HepG2 (cell line): ENCODE measurements around the gene TFDP1. TPM values are rescaled to one million over a fixed set of nuclear protein-coding genes. Genes with fewer than 3 reads are reported as not detected.

Source experiments
- ATAC-seq: fragments of 200-7000 bp; cut with Tn5 transposase; 3 replicates; pipeline ENCODE4 v1.9.1; 2020; ENCODE audit warnings: mild to moderate bottlenecking, moderate library complexity
- BruUV-seq: library from RNA; stranded (reverse); fragments of 400-500 nt; replicated peaks from 2 replicates; lab custom pipeline; 2021; lab: Mats Ljungman, UMichigan
- CTCF ChIA-PET: fragments of 300-600 bp; formaldehyde crosslinking; extraction: SDS; loops from one replicate; lab custom pipeline; 2021; ENCODE audit warnings: low total read pairs, inconsistent platforms, low intra/inter-chr PET ratio; lab: Yijun Ruan, JAX
- POLR2A ChIA-PET: fragments of 350-600 bp; sonication (Branson Sonifier 250); formaldehyde crosslinking; loops from one replicate; lab custom pipeline; 2020; ENCODE audit warnings: antibody characterized with exemption, inconsistent platforms; lab: Yijun Ruan, JAX
- DNase-seq: peaks from one replicate; pipeline ENCODE4 v3.0.0-alpha.2; 2015; ENCODE audit warnings: low spot score
- FAIRE-seq: peaks from 3 replicates; lab custom pipeline; 2011; peaks lifted over from hg19 to GRCh38; lab: Jason Lieb, UNC
- H2AFZ ChIP-seq: one replicate; pipeline ENCODE4 v1.6.1; 2011; ENCODE audit warnings: low read length, inconsistent platforms
- H3K27ac ChIP-seq: fragments of 300-600 bp; 3 replicates; pipeline ENCODE4 v1.8.0; 2011; ENCODE audit warnings: mixed run types, mild to moderate bottlenecking, mixed read lengths, low read length, inconsistent platforms; ENCODE audit not compliant: insufficient read depth; ENCODE audit errors: extremely low read length
- H3K27me3 ChIP-seq, 2 experiments: fragments of 200-600 bp in 1 of 2; 2 replicates in 1 of 2; 3 replicates in 1 of 2; pipeline versions ENCODE4 v1.6.0 to v1.8.0; 2011; ENCODE audit warnings: low read length in 2 of 2, mild to moderate bottlenecking in 2 of 2, moderate library complexity in 2 of 2, inconsistent platforms in 1 of 2; ENCODE audit not compliant: insufficient read depth in 2 of 2, control insufficient read depth in 1 of 2
- H3K36me3 ChIP-seq, 2 experiments: fragments of 200-600 bp in 1 of 2; replicated peaks in 1 of 2; 2 replicates in 1 of 2; 3 replicates in 1 of 2; pipeline versions ENCODE4 v1.5.1 to v1.8.0; 2011; ENCODE audit warnings: low read length in 2 of 2, inconsistent platforms in 1 of 2; ENCODE audit not compliant: insufficient read depth in 2 of 2, control insufficient read depth in 1 of 2
- H3K4me1 ChIP-seq: 2 replicates; pipeline ENCODE4 v1.5.1; 2012; ENCODE audit warnings: low read length, inconsistent platforms; ENCODE audit not compliant: insufficient read depth
- H3K4me2 ChIP-seq: 2 replicates; pipeline ENCODE4 v1.6.0; 2011; ENCODE audit warnings: low read depth, low read length, inconsistent platforms
- H3K4me3 ChIP-seq, 3 experiments: fragments of 200-600 bp in 1 of 3; sonication (generic), shearing (Covaris generic) in 1 of 3; replicated peaks in 1 of 3; 2 replicates each; pipeline ENCODE4 v1.5.1; 2011 to 2016; ENCODE audit warnings: low read length in 3 of 3, inconsistent platforms in 2 of 3, low read depth in 2 of 3, mild to moderate bottlenecking in 2 of 3, control low read depth in 1 of 3, mixed read lengths in 1 of 3; ENCODE audit not compliant: insufficient read depth in 1 of 3
- H3K79me2 ChIP-seq: one replicate; pipeline ENCODE4 v1.6.1; 2011; ENCODE audit warnings: low read length, inconsistent platforms; ENCODE audit not compliant: insufficient read depth
- H3K9ac ChIP-seq: 2 replicates; pipeline ENCODE4 v1.6.0; 2011; ENCODE audit warnings: mild to moderate bottlenecking, low read depth, low read length, inconsistent platforms; ENCODE audit not compliant: insufficient read depth
- H3K9me3 ChIP-seq: 2 replicates; pipeline ENCODE4 v1.5.1; 2012; ENCODE audit warnings: mild to moderate bottlenecking, low read length
- H4K20me1 ChIP-seq: 2 replicates; pipeline ENCODE4 v1.6.0; 2011; ENCODE audit warnings: inconsistent platforms, mild to moderate bottlenecking, low read length, moderate library complexity; ENCODE audit not compliant: insufficient read depth
- AGO2 ChIP-seq: fragments of 200-400 bp; formaldehyde crosslinking; optimal IDR thresholded peaks from 2 replicates; pipeline ENCODE3; 2017; ENCODE audit warnings: mild to moderate bottlenecking, low read depth, low read length, moderate library complexity
- CEBPZ ChIP-seq: IDR thresholded peaks from 2 replicates; pipeline ENCODE4 v1.6.1; 2012; ENCODE audit warnings: low read length, improper control_type of control experiment
- HDAC1 ChIP-seq: sonication (generic); formaldehyde crosslinking; IDR thresholded peaks from 2 replicates; pipeline ENCODE4 v1.5.1; 2020; ENCODE audit warnings: mild to moderate bottlenecking, missing genetic modification reagents
- HDAC2 ChIP-seq: sonication (generic); formaldehyde crosslinking; IDR thresholded peaks from 2 replicates; pipeline ENCODE4 v1.4.0; 2020; ENCODE audit warnings: missing genetic modification reagents
- JUN ChIP-seq: sonication (generic); formaldehyde crosslinking; IDR thresholded peaks from 2 replicates; pipeline ENCODE4 v1.4.0; 2020; ENCODE audit warnings: mild to moderate bottlenecking, missing genetic modification reagents
- KMT2A ChIP-seq: sonication (generic); formaldehyde crosslinking; IDR thresholded peaks from 2 replicates; pipeline ENCODE4 v1.4.0; 2020; ENCODE audit warnings: missing genetic modification reagents
- TARDBP ChIP-seq: sonication (generic); formaldehyde crosslinking; IDR thresholded peaks from 2 replicates; pipeline ENCODE4 v1.8.0; 2022; ENCODE audit warnings: mild to moderate bottlenecking, missing genetic modification reagents
- ZBTB3 ChIP-seq: sonication (generic); formaldehyde crosslinking; IDR thresholded peaks from 2 replicates; pipeline ENCODE4 v1.4.0; 2020; ENCODE audit warnings: low read depth, mild to moderate bottlenecking, moderate library complexity, missing genetic modification reagents, borderline replicate concordance
- ZBTB33 ChIP-seq: sonication (generic); formaldehyde crosslinking; IDR thresholded peaks from 2 replicates; pipeline ENCODE4 v1.4.0; 2020; ENCODE audit warnings: missing genetic modification reagents
- ZBTB38 ChIP-seq: sonication (generic); formaldehyde crosslinking; IDR thresholded peaks from 2 replicates; pipeline ENCODE4 v1.5.1; 2020; ENCODE audit warnings: mild to moderate bottlenecking, missing genetic modification reagents
- ZNF7 ChIP-seq: IDR thresholded peaks from 2 replicates; pipeline ENCODE4 v1.6.1; 2016; ENCODE audit warnings: missing biosample characterization, missing genetic modification reagents
- ZSCAN9 ChIP-seq: IDR thresholded peaks from 2 replicates; pipeline ENCODE4 v1.6.1; 2016; ENCODE audit warnings: borderline replicate concordance
- WGBS: methylation state at CpG from one replicate; pipeline ENCODE4 v1.1.6; 2017; ENCODE audit warnings: low lambda C conversion rate; 5-methylcytosine and 5-hydroxymethylcytosine counted together
- in situ Hi-C: cut with HindIII; loops from 2 replicates; pipeline ENCODE4 v1.10.0; 2017; ENCODE audit warnings: low pct_unique_long_range_greater_than_20kb; ENCODE audit not compliant: extremely low pct_ligation_motif_present
- intact Hi-C: fragments of 100-400 bp; cut with micrococcal nuclease; formaldehyde crosslinking; loops from one replicate; pipeline ENCODE4 v1.10.0; 2022; ENCODE audit not compliant: unreplicated experiment
- polyA plus RNA-seq, 8 experiments: library from polyadenylated mRNA; depleted of rRNA in 3 of 8; stranded (reverse) in 7 of 8; unstranded in 1 of 8; fragments of >200 nt; fragmentation: Illumina TruSeq in 4 of 8; extraction: Trizol in 4 of 8; gene quantifications; 2 replicates each; pipeline versions ENCODE4 v1.2.1 to v1.2.3, GENCODE V29; 2011 to 2016; ENCODE audit warnings: low read depth in 4 of 8, missing spikeins in 1 of 8, mixed read lengths in 1 of 8; ENCODE audit not compliant: insufficient read depth in 1 of 8
- total RNA-seq, 5 experiments: library from RNA; depleted of rRNA; stranded (reverse); fragments of >200 nt; fragmentation: Illumina TruSeq; extraction: Trizol; gene quantifications; 2 replicates each; pipeline ENCODE4 v1.2.3, GENCODE V29; 2016; ENCODE audit warnings: low read depth in 1 of 5

Gene TFDP1
- total and polyA plus RNA-seq, 2 of the 13 experiments (the other 11 are each of a cell fraction or from before 2014, with no cell fraction given): 38.0 to 84.2 TPM

GRCh38 chr13:113537205-113537604 lies 47.3 kb upstream of the TFDP1 start:
- H3K9me3 ChIP-seq: no peaks in the 10 kb centered on the region
- no TSS peak for BruUV-seq
- CTCF ChIA-PET: no interaction called here
- DNase-seq: no peak
- no peak overlapping the region for H3K4me2 ChIP-seq
- peaks cover under 1% of the 10 kb centered on the region for H3K79me2 ChIP-seq
- intact Hi-C loops: no loop called here
- TF ChIP-seq AGO2: peak; percentile 26
- no peak for TF ChIP-seq ZNF7 (CRISPR knock-in tag)
- TF ChIP-seq, all 625 proteins: peak for 1
- Histone ChIP-seq H2AFZ (no peak overlapping the region), H3K9ac (no peak overlapping the region), H3K4me1 (no peaks in the 10 kb centered on the region), H3K4me3 (no peak overlapping the region), H4K20me1 (peaks cover 2% of the 10 kb centered on the region; the same call in 1 of the 2 replicates), H3K27me3 (no peaks in the 10 kb centered on the region), H3K27ac (no peak overlapping the region), H3K36me3 (peaks cover 8 to 26% of the 10 kb centered on the region in 2 experiments; a peak in 4 of 5 replicates)
- POLR2A ChIA-PET: no interaction called here
- no peak for ATAC-seq
- in situ Hi-C loops: no loop called here
- FAIRE-seq: no peak
- WGBS: 98% methylated on average over 19 of the region's 19 CpGs

GRCh38 chr13:113537909-113538688 lies 46.5 kb upstream of the TFDP1 start:
- peaks cover 6% of the 10 kb centered on the region for H3K79me2 ChIP-seq
- H3K27me3 ChIP-seq: no peaks in the 10 kb centered on the region
- in situ Hi-C loops: no loop called here
- FAIRE-seq (no peak), DNase-seq (no peak), ATAC-seq (no peak)
- intact Hi-C loops: no loop called here
- H2AFZ ChIP-seq: no peak overlapping the region
- no peak overlapping the region for H3K9ac ChIP-seq
- H3K9me3 ChIP-seq: no peaks in the 10 kb centered on the region
- H4K20me1 ChIP-seq: peaks cover 2% of the 10 kb centered on the region; the same call in 1 of the 2 replicates
- peaks cover 7 to 25% of the 10 kb centered on the region in 2 experiments; a peak in 4 of 5 replicates for H3K36me3 ChIP-seq
- H3K4me1 ChIP-seq: no peaks in the 10 kb centered on the region
- no peak overlapping the region for H3K27ac ChIP-seq
- POLR2A ChIA-PET: no interaction called here
- H3K4me3 ChIP-seq: no peak overlapping the region
- no peak overlapping the region for H3K4me2 ChIP-seq
- BruUV-seq: no TSS peak
- CTCF ChIA-PET: no interaction called here
- 98% methylated on average over 18 of the region's 21 CpGs for WGBS
- no peak for TF ChIP-seq ZSCAN9 (CRISPR knock-in tag)
- TF ChIP-seq TARDBP: 0 out of 2 replicates have a peak, but pooled peaks have one; percentile 31
- no peak for TF ChIP-seq ZBTB3 (CRISPR knock-in tag)
- no peak for TF ChIP-seq HDAC2
- no peak for TF ChIP-seq CEBPZ
- no peak for TF ChIP-seq JUN (CRISPR knock-in tag)
- no peak for TF ChIP-seq ZBTB33 (CRISPR knock-in tag)
- no peak for TF ChIP-seq HDAC1 (CRISPR knock-in tag)
- no peak for TF ChIP-seq KMT2A (CRISPR knock-in tag)
- TF ChIP-seq ZBTB38 (CRISPR knock-in tag): no peak
